Astrocyte of the spinal cord (primary cell): ENCODE measurements around the gene LINC00237.

Experiments
- DNase-seq: peaks from one replicate; pipeline ENCODE4 v3.0.0; 2011; ENCODE audit warnings: low read depth, low spot score
- H3K4me3 ChIP-seq: 2 replicates; pipeline ENCODE4 v1.5.1; 2011; ENCODE audit warnings: low read depth, mild to moderate bottlenecking, low read length, moderate library complexity
- CTCF ChIP-seq: IDR thresholded peaks from 2 replicates; pipeline ENCODE4 v1.5.1; 2012; ENCODE audit warnings: low read depth, mild to moderate bottlenecking, low read length, inconsistent platforms
- in situ Hi-C: cut with HindIII; loops from 2 replicates; pipeline ENCODE4 v1.10.0; 2017; ENCODE audit warnings: low sequenced_read_pairs

The LINC00237 gene

GRCh38 chr20:21126581-21126870 is 20.4 kb upstream of the LINC00237 start:
- no peak for DNase-seq
- TF ChIP-seq CTCF = no peak
- peak overlapping the region; percentile 84 for H3K4me3 ChIP-seq
- in situ Hi-C loops = no loop called here

- in situ Hi-C loops = no loop called here
- peak; percentile 32 for TF ChIP-seq CTCF
- peak; percentile 96 for DNase-seq
- H3K4me3 ChIP-seq = peak within 1 kb of the TSS; percentile 84
Measured at GRCh38 chr20:21125849-21126580, 19.9 kb upstream of the LINC00237 start, which contains the start of gene KIZ. Gene KIZ (plus strand): TSS chr20:21126082. CDS start chr20:21126116, 34 bp downstream.

GRCh38 chr20:21125072-21125848 is 19.1 kb upstream of the LINC00237 start:
- no peak for TF ChIP-seq CTCF
- H3K4me3 ChIP-seq = peak overlapping the region; percentile 51
- no peak for DNase-seq
- in situ Hi-C loops = no loop called here

GRCh38 chr20:21124190-21124589 is 18.0 kb upstream of the LINC00237 start:
- in situ Hi-C loops = no loop called here
- no peak for TF ChIP-seq CTCF
- no peak for DNase-seq
- H3K4me3 ChIP-seq = no peak overlapping the region

GRCh38 chr20:21118782-21119181 is 12.6 kb upstream of the LINC00237 start:
- no peak overlapping the region for H3K4me3 ChIP-seq
- TF ChIP-seq CTCF = no peak
- DNase-seq = no peak
- in situ Hi-C loops = no loop called here

- no peak for DNase-seq
- no peak for TF ChIP-seq CTCF
- in situ Hi-C loops = no loop called here
- H3K4me3 ChIP-seq = no peak overlapping the region
Measured at GRCh38 chr20:21118138-21118537, 12.0 kb upstream of the LINC00237 start.
